ENCODE results near the gene UST.

UST gene

DNA sequence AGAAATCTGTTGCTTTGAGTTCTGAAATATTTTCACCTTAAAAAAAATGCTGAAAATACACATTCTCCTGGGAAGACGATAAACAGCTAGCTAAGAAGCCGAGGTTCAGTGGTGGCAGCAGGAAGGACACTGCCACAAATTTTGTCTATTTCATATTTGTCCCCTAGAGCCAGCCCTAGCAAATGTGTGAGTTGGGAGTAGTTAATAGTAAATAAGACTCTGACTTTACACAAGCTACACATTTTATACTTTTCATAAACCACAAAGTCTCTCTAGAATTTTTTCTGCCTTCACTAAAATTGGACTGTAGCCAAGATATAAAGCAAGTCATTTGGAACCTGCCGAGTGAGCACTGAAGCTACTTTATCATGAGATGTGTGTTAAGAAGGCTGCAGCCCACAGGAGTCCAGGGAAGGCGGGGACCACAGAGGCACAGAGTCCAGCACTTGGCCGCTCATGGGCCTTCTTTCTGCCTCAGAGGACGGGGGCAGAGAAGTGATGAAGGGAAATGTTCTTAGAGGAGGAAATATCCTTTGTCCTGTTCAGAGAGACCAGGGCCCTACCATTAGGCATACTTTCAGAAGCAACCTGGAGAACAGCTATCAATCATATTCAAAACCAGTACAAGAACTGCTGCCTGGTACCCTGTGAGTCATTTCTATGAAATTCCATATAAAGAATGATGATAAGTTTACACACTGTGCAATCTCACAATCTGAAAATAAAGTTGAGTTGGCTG lies 329.0 kb downstream of the UST start:
- DNase-seq: no peak

DNA sequence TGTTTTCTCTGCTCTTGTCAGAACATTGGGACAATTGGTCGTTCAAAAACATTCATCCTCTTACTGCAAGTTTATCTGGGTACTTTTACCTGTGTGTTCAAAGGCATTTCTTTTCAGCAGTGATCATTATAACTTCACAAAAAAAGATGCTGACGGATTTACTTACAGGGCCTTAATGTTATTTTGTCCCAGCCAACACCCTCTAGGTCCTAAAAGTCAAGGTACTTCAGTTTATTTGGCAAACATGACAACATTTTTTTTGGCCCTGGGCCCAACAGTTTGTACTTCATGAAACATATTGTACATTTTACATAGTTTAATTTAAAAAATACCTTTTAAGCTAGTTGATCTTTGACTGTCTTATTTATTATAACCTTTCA lies 329.5 kb downstream of the UST start:
- no peak for DNase-seq

DNA sequence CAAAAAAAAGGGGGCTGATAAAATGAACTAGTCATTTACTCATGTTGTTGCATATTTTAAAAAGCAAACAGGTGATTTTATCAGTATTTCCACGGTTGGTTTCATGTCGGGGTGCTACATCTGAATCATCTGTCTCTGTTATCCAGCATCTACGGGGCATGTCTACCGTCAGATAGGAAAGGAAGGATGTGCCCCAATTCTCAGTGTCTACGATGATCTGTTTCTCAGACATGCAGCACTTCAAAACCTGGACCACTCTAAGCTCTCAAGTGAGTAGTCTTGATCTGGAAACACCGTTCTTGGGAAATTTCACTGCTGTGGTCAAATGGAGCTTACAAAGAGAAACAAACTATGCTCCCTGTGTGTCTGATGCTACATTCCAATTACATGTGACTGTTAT lies 330.4 kb downstream of the UST start:
- DNase-seq: peak; percentile 26

DNA sequence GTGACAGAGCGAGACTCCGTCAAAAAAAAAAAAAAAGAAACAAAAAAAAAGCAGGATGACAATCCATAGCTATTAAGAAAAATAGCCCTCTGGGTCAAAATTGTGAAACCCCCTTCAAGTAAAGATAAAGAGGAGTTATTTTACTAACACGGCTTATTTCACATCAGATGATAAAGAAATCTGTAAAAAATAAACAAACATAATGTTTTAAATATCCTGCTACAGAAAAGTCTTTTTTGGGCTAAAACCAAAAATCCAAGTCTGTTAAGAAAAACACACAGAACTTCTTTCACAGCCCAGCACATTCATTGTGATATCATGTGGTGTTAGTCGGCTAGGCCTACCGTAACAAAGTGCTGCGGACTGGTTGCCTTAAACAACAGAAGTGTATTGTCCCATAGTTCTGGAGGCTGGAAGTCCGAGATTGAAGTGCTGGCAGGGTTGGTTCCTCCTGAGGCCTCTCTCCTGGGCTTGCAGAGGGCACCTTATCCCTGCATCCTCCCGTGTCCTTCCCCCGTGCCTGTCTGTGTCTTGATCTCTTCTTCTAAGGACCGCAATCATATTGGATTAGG lies 331.5 kb downstream of the UST start:
- DNase-seq: no peak

DNA sequence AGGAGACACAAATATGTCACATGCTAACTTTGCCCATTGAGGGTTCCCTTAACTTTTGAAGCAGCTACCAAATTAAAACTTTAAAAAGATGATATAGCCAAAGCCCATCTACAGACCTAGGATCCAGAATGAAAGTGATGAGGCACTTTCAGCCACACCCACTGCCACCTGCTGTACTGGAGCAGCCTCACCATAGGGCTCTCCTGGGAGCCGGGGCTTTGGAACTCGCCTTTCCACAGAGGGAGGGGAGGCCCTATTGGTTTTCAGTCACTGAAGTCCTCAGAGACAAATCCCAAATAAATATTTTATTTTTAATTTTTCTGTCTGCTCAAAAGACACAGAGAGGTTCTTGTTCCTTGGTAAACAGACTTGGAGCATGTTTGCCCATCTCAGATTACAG lies 332.6 kb downstream of the UST start:
- no peak for DNase-seq

DNA sequence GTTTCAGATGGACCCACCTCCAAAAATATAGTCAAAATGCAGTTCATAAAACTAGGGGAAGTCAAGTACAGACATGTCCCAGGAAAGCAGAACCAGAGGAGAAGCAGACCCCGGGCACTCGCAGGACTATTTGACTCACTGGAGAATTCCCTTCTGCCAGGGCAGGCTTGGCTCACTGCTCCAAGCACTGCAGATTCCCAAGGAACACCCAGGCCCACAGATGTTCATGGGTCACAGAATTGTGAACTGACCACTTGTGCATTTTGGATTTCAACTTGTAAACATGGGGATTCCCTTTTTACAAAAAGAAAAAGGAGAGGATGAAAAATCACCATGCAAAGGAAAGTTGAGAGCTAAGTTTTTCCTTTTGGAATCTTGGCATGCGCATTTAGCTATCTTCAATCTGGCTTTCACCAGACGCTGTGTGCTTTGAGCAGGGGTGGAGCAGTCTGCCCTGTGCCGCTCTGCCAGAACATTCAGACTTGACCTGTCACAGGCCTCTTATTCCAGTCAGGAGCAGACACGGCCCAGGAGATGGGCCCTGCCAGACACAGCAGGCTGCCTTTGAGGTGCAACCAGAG lies 333.2 kb downstream of the UST start:
- no peak for DNase-seq

DNA sequence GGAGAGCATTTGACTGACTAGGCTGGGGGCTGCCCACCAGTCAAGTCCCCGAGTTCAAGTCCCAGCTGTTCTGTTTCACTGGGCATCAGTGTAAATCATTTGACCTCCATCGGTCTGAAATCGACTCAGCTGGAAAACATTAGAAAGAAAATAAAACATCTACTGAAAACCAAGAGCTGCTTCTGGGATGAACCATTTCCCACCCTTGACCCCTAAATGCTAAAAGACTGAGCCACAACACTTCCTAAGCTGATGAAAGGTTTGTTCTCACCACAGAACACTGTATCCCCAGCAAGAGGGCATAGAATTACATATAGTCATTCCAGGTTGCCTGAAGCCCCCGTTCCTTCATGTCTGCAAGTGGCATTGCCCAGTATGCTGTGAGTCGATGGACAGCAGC lies 333.7 kb downstream of the UST start:
- DNase-seq: no peak

DNA sequence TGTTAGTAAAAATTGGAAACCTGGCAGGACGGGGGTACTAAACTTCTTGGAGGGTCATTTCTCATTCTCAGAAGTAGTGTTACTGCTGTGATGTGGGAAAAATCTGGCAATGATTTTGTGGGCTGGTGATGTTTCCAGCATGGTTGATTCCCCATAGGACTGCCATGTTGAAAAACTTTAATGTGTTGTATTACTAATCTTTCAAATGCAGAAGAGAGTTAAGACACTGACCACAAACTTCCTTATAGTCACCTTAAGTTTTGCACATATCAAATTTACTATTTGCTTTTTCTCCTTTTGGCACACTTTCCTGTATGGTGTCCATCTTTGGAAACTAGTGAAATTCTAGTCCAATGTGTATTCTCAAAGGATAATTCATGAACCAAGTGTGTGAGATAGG lies 334.5 kb downstream of the UST start:
- no peak for DNase-seq

DNA sequence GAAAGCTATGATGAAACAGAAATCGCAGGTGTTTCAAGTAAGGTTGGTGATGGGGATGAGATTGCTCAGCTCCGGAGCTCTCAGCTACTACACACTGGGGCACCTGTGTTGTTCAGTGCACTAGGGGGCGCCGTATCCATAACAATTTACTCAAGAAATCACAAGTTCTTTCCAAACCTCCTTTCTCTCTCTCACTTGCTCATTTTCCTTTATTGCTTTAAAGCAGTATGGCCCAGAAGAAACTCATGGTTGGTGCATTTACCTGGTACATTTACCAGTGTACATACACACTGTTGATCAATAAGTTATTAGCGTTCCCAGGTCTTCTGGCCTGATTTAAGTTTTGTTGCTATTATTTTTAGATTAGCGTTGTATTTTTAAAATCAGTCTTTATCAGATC lies 335.5 kb downstream of the UST start:
- DNase-seq: peak; percentile 88

DNA sequence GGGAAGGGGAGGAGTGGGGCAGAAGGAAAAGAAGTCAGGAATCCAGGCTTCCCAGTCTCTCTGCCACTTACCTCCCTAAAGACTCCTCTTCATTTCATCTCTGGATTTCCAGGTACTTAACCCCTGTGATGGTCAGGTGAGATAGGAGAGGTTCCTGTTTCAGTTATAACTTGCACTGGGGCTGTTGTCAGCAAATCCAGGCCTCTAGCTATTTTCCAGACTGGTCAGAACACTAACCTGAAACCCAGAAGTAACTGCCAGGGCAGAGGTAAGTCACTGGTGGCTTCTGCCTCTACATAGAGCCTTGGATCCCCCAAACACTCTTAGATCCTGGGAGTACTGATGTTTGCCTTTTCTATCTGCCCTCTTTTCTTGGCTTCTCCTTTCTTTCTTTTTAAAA lies 337.2 kb downstream of the UST start:
- no peak for DNase-seq

DNA sequence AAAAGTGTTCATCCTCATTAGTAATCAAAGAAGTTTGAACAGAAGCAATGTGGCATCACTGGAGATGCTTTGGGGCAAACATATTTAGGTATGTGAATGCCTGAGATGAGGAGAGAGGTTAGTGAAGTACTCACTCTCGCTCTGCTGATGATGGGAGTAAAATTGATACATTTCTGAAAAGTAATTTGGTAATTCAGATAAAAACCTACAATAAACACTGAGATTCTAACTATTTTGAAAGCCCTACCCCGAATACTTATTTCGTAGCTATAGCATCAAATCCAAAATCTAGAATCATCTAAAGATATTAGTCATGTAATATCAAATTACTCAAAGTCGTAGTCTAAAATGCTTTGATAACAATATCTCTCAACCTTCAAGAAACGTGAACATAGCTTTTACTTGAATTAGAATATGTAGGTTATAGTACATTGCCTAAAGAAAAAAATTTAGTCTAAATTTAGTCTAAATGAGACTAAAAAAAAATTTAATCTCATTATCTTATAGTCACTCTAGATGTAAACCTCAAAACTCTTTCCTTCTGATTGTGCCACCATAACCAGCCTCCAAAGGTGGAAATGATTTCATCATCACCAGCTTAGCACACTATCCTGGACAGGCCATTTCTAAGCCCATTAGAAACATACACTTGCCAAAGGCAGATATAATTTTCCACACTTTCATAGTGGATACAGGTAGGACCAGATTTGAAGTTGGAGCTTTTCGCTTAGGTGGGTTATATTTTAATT lies 338.2 kb downstream of the UST start:
- DNase-seq: no peak

DNA sequence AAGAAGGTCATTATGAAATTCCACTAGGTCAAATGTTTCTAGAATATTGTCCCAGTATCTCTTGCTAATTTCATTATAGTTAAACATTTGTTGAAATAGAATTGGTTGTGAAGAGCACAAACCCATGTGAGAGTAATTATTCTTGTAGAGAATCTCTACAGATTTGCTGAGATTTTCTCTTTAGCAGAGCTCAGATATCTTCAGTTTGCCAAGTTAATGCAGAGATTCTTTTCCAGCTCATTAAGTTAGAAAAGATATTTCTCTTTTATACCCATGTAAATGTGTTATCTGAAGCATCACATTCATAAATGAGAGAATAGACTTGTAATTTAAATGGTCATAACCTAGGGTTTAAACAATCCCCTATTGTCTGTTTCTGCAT lies 338.7 kb downstream of the UST start:
- DNase-seq: no peak

DNA sequence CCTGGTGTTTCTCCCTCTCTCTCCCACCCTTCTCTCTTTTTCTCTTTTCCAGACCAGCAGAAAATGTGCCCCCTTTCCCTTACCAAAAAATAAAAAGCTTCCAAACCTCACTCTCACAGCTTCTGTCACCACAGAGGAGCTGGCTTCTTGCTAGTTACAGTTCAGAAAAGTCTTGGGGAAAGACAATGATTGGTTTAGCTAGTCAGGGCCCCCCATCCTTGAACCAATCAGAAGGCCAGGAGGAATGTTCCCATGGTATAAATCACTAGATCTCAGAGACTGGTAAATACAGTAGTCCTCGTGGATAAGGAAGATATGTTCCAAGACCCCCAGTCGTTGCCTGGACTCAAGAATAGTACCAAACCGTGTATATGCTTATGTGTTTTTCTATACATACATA lies 339.5 kb downstream of the UST start:
- no peak for DNase-seq

DNA sequence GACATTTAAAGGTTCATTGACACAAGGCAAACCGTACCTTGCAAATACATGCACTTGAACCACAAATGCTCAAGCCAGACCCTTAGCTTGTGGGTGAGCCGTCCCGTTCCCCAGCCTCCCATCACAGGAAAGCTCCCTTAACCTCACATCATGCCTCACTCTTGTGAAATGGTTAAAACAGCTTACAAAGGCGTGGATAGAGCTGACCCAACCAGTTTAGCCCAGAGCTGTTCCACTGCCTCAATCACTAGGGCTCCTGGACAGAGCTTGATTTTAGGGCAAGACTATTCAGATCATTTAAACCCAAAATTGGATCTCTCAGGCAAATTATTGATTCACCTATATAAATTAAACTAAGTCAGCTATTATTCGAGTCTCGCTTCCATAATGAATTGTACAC lies 341.1 kb downstream of the UST start:
- DNase-seq: no peak

DNA sequence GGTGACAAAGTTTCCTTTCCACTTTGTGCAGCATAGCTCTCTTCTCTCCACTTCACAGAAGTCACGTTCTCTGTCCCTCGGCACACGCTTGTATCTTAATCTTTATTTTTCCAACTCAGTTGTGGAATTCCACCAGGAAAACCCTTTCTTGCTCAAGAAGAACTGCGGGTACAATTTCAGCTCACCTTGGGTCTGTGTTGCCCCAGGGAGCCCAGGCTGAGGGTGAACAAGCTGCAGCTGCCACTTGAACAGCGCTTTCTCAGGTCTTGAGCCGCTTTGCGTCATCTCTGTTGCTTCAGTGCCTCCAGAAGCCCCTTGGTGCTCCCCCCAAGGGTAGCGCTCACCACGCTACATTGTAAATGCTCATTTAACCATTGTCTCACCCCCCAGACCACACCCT lies 341.5 kb downstream of the UST start:
- DNase-seq: no peak

DNA sequence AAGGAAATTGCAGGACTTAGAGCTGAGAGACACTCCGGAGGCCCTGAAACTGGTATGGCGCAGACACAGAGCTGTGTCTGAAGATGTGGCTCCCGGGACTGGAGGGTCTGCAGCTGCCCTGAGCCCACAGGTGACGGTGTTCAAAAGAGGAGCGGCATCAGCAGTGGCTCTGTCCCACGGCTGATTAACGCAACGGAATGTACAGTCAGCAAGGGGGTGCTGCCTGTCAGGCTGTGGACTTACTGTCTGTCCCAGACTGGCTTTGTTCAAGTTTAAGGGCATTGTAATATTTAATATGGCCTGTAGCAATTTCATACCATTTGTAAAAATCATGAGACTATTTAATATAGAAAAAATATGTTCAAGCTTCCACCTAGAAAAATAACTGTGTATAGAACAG lies 342.7 kb downstream of the UST start:
- DNase-seq: no peak

DNA sequence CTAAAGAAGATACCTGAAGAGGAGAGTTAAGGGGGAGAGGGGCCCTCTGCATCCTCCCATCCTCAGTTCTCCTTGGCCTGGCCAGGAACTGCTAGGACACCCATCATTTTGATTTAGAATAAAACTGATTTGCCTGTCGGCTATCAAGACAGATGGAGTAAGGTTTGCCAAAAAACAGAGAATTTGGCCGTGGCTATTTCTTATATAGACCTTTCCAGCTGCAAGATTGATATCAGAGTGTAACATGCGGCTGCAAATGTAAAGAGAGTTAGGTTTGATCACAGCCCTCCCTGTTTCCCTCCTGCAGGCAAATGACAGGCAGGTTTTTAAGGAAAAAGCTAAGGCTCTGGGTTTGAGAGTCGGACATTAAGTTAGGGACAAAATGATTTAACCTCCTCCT lies 344.1 kb downstream of the UST start:
- DNase-seq: no peak

DNA sequence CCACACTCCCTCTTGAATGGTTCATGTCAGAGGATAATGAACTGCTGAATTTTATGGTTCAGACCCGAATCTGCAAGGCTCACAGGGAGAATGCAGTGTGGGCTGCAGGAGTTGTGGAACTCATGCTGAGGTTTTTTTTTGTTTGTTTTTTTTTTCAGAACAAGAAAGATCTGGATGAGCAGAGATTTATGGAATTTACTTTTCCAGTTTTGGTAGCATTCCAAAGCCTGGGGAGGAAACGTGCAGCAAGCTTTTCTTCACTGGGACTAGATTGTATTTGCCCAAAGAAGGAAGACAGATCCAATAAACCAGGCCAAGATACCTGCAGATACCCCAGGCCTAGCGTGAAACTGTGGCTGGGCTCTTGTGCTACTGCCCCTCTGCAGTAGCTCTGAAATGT lies 346.8 kb downstream of the UST start:
- DNase-seq: no peak

DNA sequence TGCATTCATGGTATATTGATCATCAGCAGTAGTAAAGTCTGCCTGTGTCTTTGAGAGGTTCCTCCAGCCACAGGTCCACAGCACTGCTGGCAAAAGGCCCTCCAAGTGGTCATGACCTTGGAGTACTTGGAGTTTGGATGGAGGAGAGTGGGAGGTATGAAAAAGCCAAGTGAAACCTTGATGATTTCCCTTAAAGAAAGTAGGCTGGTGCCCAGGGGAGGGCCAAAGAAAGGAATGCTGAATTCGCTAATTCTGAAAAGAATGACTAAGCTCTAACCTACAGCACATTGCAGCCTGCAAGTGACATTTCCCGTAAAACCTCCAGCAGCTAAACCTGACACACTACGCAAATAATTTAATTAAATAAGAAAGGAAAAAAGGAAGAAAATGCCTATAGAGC lies 347.3 kb downstream of the UST start:
- no peak for DNase-seq

DNA sequence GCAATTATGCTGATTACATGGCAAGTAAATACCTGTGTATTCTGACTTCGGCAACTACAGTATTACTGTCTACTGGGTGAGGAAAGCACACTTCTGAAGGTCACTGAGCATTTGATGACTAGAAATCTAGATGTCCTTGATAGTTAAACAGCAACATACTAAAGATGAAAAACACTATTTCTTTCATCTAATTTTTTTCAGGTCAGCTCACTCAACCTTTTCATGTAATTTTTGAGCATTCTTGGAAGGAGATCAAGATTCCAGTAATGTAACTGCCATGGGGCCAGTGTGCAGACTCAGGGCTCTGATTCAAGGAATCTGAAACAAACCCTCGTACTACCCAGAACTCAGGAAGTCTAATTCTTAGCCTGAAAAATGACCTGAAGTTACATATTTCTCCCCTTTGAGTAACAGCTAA lies 348.1 kb downstream of the UST start:
- no peak for DNase-seq

DNA sequence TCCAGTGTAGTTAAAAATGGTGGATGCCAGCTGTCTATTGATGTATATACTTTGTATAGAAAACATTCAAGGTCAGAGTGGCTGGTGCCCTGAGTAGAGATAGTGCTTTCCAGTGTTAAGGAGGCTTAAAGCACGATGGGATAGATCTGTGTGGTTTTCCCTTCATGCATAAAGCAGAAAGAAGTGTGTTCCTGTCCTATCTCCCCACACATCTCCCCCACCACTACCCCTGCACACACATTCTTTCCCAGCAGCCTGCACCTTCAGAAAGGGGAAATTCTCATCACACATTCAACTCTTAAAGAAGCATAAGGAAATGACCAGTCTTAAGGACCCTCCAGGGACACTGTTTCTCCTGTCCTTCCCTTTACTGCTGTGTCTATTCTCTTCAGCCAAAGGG lies 349.0 kb downstream of the UST start:
- DNase-seq: peak; percentile 29

DNA sequence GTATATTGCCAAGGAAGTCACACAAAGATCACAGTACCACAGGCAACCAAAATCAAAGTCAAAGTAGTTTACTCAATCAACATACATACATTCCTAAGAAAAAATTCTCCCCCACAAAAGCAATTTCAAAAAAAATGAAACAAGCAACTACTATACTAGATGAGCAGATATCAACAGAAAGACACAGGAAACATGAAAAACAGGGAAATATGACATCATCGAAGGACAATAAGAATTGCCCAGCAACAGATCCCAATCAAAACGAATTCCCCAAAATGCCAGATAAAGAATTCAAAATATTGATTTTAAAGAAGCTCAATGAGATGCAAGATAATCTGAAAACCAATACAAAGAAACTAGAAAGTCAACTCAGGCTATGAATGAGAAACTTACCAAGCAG lies 351.0 kb downstream of the UST start:
- DNase-seq: no peak

DNA sequence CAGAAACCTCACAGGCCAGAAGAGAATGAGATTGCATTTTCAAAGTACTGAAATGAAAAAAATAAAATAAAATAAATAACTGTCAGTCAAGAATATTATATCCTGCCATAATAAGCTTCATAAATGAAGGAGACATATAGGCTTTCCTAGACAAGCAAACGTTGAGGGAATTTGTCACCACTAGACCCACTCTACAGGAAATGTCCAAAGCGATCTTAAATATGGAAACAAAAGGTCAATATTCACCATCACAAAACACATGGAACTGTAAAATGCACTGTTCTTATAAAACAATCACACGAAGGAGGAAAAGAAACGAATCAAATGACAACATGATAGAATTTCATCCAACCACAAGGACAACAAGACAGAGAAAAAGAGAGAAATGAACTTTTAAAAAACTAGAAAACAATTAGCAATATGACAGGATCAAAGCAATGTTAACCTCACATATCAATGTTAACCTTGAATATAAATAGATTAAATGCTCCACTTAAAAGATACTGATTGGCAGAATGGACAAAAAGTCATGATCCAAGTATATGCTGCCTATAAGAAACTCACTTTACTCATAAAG lies 352.0 kb downstream of the UST start:
- DNase-seq: no peak

DNA sequence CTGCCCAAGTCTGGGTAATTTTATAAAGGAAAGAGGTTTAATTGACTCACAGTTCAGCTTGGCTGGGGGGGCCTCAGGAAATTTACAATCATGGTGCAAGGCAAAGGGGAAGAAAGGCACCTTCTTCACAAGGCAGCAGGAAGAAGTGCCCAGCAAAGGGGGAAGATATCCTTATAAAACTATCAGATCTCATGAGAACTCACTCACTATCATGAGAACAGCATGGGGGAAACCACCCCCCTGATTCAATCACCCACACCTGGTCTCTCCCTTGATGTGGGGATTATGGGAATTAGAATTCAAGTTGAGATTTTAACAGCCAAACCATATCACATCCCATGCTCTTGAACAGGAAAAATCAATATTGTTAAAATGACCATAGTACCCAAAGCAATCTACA lies 355.5 kb downstream of the UST start:
- no peak for DNase-seq
